GM23338 (cell line): ENCODE data around the gene MAST4. TPM values are rescaled to one million over a fixed set of nuclear protein-coding genes. Genes with fewer than 3 reads are reported as not detected.

ENCODE experiments used
- ATAC-seq: fragments of 200-7000 bp; cut with Tn5 transposase; 3 replicates; pipeline ENCODE4 v1.9.1; 2020
- DNase-seq: peaks from one replicate; pipeline ENCODE4 v3.0.0-alpha.2; 2015; ENCODE audit warnings: low spot score
- H2AFZ ChIP-seq: fragments of 200-600 bp; sonication (generic); 2 replicates; pipeline ENCODE4 v1.8.0; 2016; ENCODE audit warnings: antibody characterized with exemption, mild to moderate bottlenecking, moderate library complexity
- H3F3A ChIP-seq: fragments of 200-600 bp; sonication (generic); replicated peaks from 2 replicates; pipeline ENCODE4 v1.8.0; 2017; ENCODE audit warnings: antibody characterized with exemption, mixed run types, low read depth
- H3K27ac ChIP-seq: fragments of 200-600 bp; sonication (generic); 2 replicates; pipeline ENCODE4 v1.6.1; 2016; ENCODE audit warnings: low read depth
- H3K27me3 ChIP-seq: fragments of 200-600 bp; sonication (generic); 2 replicates; pipeline ENCODE4 v1.8.0; 2016; ENCODE audit warnings: mild to moderate bottlenecking, mixed run types, moderate library complexity; ENCODE audit not compliant: insufficient read depth
- H3K36me3 ChIP-seq: fragments of 200-600 bp; sonication (generic); 2 replicates; pipeline ENCODE4 v1.8.0; 2016; ENCODE audit warnings: mild to moderate bottlenecking; ENCODE audit not compliant: insufficient read depth
- H3K4me1 ChIP-seq: fragments of 200-600 bp; sonication (generic); 2 replicates; pipeline ENCODE4 v1.8.0; 2016; ENCODE audit warnings: mild to moderate bottlenecking, moderate library complexity; ENCODE audit not compliant: insufficient read depth
- H3K4me2 ChIP-seq: fragments of 200-600 bp; sonication (generic); 2 replicates; pipeline ENCODE4 v1.7.1; 2017; ENCODE audit warnings: mixed run types
- H3K4me3 ChIP-seq: fragments of 200-600 bp; sonication (generic); 2 replicates; pipeline ENCODE4 v1.6.1; 2016; ENCODE audit warnings: mixed run types
- H3K79me2 ChIP-seq: fragments of 200-600 bp; sonication (generic); replicated peaks from 2 replicates; pipeline ENCODE4 v1.8.0; 2017; ENCODE audit warnings: mild to moderate bottlenecking; ENCODE audit not compliant: insufficient read depth
- H3K9me2 ChIP-seq: fragments of 200-600 bp; sonication (generic); 2 replicates; pipeline ENCODE4 v1.8.0; 2017; ENCODE audit not compliant: insufficient read depth
- H4K20me1 ChIP-seq: fragments of 200-600 bp; sonication (generic); replicated peaks from 2 replicates; pipeline ENCODE4 v1.8.0; 2017; ENCODE audit warnings: mild to moderate bottlenecking; ENCODE audit not compliant: insufficient read depth
- H3K27ac Mint-ChIP-seq: 2 replicates; pipeline ENCODE4 v1.8.0; 2020; ENCODE audit warnings: inconsistent platforms, mild to moderate bottlenecking, moderate library complexity, mixed read lengths
- H3K27me3 Mint-ChIP-seq: 3 replicates; pipeline ENCODE4 v1.8.0; 2022; ENCODE audit warnings: low read depth, mild to moderate bottlenecking, moderate library complexity, mixed read lengths, inconsistent platforms; ENCODE audit not compliant: insufficient read depth, poor library complexity
- H3K36me3 Mint-ChIP-seq: 3 replicates; pipeline ENCODE4 v1.8.0; 2021; ENCODE audit warnings: low read depth, mild to moderate bottlenecking, inconsistent platforms, moderate library complexity, mixed read lengths
- H3K4me1 Mint-ChIP-seq: 3 replicates; pipeline ENCODE4 v1.8.0; 2020; ENCODE audit warnings: mild to moderate bottlenecking, inconsistent platforms, mixed read lengths
- H3K4me3 Mint-ChIP-seq: 3 replicates; pipeline ENCODE4 v1.8.0; 2021; ENCODE audit warnings: moderate library complexity, mild to moderate bottlenecking, inconsistent platforms, mixed read lengths
- H3K9me3 Mint-ChIP-seq: 3 replicates; pipeline ENCODE4 v1.8.0; 2020; ENCODE audit warnings: moderate library complexity, mild to moderate bottlenecking, inconsistent platforms, mixed read lengths
- CREB1 ChIP-seq: fragments of 250-450 bp; sonication (Bioruptor Pico); IDR thresholded peaks from 2 replicates; pipeline ENCODE4 v1.5.0; 2020; ENCODE audit warnings: low read depth, mild to moderate bottlenecking, moderate library complexity
- EZH2 ChIP-seq: fragments of 200-600 bp; sonication (generic); IDR thresholded peaks from one replicate; pipeline ENCODE4 v1.8.0; 2017; ENCODE audit warnings: antibody characterized with exemption, mild to moderate bottlenecking, low read depth; ENCODE audit not compliant: unreplicated experiment
- EZH2phosphoT487 ChIP-seq: fragments of 200-600 bp; sonication (generic); IDR thresholded peaks from one replicate; pipeline ENCODE4 v1.8.1; 2018; ENCODE audit warnings: antibody characterized with exemption; ENCODE audit not compliant: unreplicated experiment
- JUNB ChIP-seq: IDR thresholded peaks from one replicate; pipeline ENCODE4 v1.6.1; 2016; ENCODE audit warnings: antibody characterized with exemption; ENCODE audit not compliant: unreplicated experiment
- NANOG ChIP-seq: IDR thresholded peaks from 2 replicates; pipeline ENCODE4 v1.6.1; 2016; ENCODE audit warnings: antibody characterized with exemption, borderline replicate concordance
- POLR2AphosphoS5 ChIP-seq: IDR thresholded peaks from 2 replicates; pipeline ENCODE4 v1.6.1; 2016; ENCODE audit warnings: antibody characterized with exemption, low read depth
- ZNF114 ChIP-seq: fragments of 250-450 bp; sonication (Bioruptor Pico); IDR thresholded peaks from 2 replicates; pipeline ENCODE4 v1.5.0; 2020; ENCODE audit warnings: mild to moderate bottlenecking, moderate library complexity
- polyA plus RNA-seq: library from polyadenylated mRNA; unstranded; fragments of >200 nt; fragmentation: Nextera tagmentation; extraction: Ambion mirVana; gene quantifications from 2 replicates; pipeline ENCODE4 v1.2.1, GENCODE V29; 2016
- total RNA-seq: library from RNA; depleted of rRNA; stranded (reverse); fragments of >200 nt; shearing (Covaris generic); gene quantifications from 2 replicates; pipeline ENCODE4 v1.2.3, GENCODE V29; 2014
- TF ChIP-seq, protein P1 (sequence below): IDR thresholded peaks from one replicate; pipeline ENCODE4 v1.6.1; 2018; ENCODE audit warnings: antibody characterized with exemption; ENCODE audit not compliant: unreplicated experiment
- TF ChIP-seq, protein P2 (sequence below): IDR thresholded peaks from 2 replicates; pipeline ENCODE4 v1.6.1; 2016; ENCODE audit warnings: antibody characterized with exemption
- TF ChIP-seq, protein P3 (sequence below): fragments of 250-450 bp; sonication (Bioruptor Pico); IDR thresholded peaks from 2 replicates; pipeline ENCODE4 v1.5.0; 2020; ENCODE audit warnings: mild to moderate bottlenecking, moderate library complexity
- TF ChIP-seq, protein P4 (sequence below), 2 experiments: fragments of 200-600 bp in 1 of 2; sonication (generic) in 1 of 2; conservative IDR thresholded peaks; 2 replicates each; pipeline versions ENCODE4 v1.5.1 to v1.6.1; 2016 to 2017; ENCODE audit warnings: antibody characterized with exemption in 2 of 2, low read depth in 2 of 2, mild to moderate bottlenecking in 2 of 2, moderate library complexity in 1 of 2

MAST4 gene
- total and polyA plus RNA-seq, 2 experiments from 2014 or later: 3.6 to 8.5 TPM

DNA sequence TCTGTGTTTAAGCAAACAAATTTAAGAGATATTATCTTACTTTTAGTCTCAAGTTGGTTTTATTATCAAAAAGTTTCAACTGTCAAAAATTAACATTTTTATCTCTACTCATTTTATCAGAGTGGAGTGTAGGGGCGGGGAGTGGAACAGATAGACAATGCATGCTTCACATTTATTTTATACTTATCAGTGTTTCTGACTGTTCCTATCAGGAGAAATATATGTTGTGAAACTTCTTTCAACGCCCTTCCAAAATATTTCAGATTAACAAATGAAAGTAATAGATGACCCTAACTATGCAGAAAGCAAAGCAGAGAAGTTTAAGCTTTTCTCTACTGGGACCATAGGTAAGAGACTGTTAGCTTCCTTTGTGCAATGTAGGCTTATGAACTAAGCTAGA is 44.9 kb upstream of the MAST4 start (continued):
- TF ChIP-seq, protein P1, sequence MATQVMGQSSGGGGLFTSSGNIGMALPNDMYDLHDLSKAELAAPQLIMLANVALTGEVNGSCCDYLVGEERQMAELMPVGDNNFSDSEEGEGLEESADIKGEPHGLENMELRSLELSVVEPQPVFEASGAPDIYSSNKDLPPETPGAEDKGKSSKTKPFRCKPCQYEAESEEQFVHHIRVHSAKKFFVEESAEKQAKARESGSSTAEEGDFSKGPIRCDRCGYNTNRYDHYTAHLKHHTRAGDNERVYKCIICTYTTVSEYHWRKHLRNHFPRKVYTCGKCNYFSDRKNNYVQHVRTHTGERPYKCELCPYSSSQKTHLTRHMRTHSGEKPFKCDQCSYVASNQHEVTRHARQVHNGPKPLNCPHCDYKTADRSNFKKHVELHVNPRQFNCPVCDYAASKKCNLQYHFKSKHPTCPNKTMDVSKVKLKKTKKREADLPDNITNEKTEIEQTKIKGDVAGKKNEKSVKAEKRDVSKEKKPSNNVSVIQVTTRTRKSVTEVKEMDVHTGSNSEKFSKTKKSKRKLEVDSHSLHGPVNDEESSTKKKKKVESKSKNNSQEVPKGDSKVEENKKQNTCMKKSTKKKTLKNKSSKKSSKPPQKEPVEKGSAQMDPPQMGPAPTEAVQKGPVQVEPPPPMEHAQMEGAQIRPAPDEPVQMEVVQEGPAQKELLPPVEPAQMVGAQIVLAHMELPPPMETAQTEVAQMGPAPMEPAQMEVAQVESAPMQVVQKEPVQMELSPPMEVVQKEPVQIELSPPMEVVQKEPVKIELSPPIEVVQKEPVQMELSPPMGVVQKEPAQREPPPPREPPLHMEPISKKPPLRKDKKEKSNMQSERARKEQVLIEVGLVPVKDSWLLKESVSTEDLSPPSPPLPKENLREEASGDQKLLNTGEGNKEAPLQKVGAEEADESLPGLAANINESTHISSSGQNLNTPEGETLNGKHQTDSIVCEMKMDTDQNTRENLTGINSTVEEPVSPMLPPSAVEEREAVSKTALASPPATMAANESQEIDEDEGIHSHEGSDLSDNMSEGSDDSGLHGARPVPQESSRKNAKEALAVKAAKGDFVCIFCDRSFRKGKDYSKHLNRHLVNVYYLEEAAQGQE: no peak
- TF ChIP-seq JUNB (no peak), NANOG (no peak), EZH2phosphoT487 (no peak), CREB1 (CRISPR knock-in tag) (no peak)
- TF ChIP-seq, protein P2, sequence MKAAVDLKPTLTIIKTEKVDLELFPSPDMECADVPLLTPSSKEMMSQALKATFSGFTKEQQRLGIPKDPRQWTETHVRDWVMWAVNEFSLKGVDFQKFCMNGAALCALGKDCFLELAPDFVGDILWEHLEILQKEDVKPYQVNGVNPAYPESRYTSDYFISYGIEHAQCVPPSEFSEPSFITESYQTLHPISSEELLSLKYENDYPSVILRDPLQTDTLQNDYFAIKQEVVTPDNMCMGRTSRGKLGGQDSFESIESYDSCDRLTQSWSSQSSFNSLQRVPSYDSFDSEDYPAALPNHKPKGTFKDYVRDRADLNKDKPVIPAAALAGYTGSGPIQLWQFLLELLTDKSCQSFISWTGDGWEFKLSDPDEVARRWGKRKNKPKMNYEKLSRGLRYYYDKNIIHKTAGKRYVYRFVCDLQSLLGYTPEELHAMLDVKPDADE: no peak

DNA sequence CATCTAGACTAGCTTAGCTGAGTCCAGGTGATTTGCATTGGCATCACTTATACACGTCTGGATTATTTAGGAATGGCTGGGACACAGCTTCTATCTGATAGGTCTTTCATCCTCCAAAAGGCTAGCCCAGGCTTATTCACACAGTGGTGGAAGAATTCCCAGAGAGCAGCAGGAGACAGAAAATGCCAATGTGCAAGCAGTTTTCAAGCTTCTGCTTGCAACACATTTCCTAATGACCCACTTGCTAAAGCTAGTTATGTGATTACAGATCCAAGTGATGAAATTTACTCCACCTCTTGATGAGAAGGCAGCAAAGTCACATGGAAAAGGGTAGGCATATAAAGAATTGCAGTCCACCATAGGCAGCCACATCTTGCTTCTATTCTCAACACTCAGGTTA is 44.2 kb upstream of the MAST4 start:
- Mint-ChIP-seq H3K4me1 (no peaks in the 10 kb centered on the region), H3K36me3 (peaks cover 3% of the 10 kb centered on the region; the same call in 2 of the 3 replicates), H3K9me3 (peaks cover 24% of the 10 kb centered on the region), H3K27ac (no peak overlapping the region), H3K27me3 (peaks cover 2% of the 10 kb centered on the region), H3K4me3 (no peak overlapping the region)
- Histone ChIP-seq H3K79me2 (no peaks in the 10 kb centered on the region), H3K4me2 (no peak overlapping the region), H4K20me1 (no peaks in the 10 kb centered on the region), H3K27ac (no peak overlapping the region), H2AFZ (no peak overlapping the region), H3K9me2 (no peaks in the 10 kb centered on the region), H3K27me3 (no peaks in the 10 kb centered on the region), H3K4me1 (no peaks in the 10 kb centered on the region), H3K4me3 (no peak overlapping the region), H3K36me3 (0 out of 2 replicates have a peak, but pooled peaks cover 7% of the 10 kb centered on the region), H3F3A (no peaks in the 10 kb centered on the region)
- DNase-seq: no peak
- no peak for ATAC-seq
- TF ChIP-seq, protein P3, sequence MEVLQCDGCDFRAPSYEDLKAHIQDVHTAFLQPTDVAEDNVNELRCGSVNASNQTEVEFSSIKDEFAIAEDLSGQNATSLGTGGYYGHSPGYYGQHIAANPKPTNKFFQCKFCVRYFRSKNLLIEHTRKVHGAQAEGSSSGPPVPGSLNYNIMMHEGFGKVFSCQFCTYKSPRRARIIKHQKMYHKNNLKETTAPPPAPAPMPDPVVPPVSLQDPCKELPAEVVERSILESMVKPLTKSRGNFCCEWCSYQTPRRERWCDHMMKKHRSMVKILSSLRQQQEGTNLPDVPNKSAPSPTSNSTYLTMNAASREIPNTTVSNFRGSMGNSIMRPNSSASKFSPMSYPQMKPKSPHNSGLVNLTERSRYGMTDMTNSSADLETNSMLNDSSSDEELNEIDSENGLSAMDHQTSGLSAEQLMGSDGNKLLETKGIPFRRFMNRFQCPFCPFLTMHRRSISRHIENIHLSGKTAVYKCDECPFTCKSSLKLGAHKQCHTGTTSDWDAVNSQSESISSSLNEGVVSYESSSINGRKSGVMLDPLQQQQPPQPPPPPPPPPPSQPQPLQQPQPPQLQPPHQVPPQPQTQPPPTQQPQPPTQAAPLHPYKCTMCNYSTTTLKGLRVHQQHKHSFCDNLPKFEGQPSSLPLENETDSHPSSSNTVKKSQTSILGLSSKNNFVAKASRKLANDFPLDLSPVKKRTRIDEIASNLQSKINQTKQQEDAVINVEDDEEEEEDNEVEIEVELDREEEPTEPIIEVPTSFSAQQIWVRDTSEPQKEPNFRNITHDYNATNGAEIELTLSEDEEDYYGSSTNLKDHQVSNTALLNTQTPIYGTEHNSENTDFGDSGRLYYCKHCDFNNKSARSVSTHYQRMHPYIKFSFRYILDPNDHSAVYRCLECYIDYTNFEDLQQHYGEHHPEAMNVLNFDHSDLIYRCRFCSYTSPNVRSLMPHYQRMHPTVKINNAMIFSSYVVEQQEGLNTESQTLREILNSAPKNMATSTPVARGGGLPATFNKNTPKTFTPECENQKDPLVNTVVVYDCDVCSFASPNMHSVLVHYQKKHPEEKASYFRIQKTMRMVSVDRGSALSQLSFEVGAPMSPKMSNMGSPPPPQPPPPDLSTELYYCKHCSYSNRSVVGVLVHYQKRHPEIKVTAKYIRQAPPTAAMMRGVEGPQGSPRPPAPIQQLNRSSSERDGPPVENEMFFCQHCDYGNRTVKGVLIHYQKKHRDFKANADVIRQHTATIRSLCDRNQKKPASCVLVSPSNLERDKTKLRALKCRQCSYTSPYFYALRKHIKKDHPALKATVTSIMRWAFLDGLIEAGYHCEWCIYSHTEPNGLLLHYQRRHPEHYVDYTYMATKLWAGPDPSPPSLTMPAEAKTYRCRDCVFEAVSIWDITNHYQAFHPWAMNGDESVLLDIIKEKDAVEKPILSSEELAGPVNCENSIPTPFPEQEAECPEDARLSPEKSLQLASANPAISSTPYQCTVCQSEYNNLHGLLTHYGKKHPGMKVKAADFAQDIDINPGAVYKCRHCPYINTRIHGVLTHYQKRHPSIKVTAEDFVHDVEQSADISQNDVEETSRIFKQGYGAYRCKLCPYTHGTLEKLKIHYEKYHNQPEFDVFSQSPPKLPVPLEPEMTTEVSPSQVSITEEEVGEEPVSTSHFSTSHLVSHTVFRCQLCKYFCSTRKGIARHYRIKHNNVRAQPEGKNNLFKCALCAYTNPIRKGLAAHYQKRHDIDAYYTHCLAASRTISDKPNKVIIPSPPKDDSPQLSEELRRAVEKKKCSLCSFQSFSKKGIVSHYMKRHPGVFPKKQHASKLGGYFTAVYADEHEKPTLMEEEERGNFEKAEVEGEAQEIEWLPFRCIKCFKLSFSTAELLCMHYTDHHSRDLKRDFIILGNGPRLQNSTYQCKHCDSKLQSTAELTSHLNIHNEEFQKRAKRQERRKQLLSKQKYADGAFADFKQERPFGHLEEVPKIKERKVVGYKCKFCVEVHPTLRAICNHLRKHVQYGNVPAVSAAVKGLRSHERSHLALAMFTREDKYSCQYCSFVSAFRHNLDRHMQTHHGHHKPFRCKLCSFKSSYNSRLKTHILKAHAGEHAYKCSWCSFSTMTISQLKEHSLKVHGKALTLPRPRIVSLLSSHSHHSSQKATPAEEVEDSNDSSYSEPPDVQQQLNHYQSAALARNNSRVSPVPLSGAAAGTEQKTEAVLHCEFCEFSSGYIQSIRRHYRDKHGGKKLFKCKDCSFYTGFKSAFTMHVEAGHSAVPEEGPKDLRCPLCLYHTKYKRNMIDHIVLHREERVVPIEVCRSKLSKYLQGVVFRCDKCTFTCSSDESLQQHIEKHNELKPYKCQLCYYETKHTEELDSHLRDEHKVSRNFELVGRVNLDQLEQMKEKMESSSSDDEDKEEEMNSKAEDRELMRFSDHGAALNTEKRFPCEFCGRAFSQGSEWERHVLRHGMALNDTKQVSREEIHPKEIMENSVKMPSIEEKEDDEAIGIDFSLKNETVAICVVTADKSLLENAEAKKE (CRISPR knock-in tag): no peak
- TF ChIP-seq EZH2: no peak
- TF ChIP-seq JUNB: no peak
- TF ChIP-seq EZH2phosphoT487: no peak
- no peak for TF ChIP-seq POLR2AphosphoS5
- TF ChIP-seq, protein P4, sequence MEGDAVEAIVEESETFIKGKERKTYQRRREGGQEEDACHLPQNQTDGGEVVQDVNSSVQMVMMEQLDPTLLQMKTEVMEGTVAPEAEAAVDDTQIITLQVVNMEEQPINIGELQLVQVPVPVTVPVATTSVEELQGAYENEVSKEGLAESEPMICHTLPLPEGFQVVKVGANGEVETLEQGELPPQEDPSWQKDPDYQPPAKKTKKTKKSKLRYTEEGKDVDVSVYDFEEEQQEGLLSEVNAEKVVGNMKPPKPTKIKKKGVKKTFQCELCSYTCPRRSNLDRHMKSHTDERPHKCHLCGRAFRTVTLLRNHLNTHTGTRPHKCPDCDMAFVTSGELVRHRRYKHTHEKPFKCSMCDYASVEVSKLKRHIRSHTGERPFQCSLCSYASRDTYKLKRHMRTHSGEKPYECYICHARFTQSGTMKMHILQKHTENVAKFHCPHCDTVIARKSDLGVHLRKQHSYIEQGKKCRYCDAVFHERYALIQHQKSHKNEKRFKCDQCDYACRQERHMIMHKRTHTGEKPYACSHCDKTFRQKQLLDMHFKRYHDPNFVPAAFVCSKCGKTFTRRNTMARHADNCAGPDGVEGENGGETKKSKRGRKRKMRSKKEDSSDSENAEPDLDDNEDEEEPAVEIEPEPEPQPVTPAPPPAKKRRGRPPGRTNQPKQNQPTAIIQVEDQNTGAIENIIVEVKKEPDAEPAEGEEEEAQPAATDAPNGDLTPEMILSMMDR (conservative IDR thresholded peaks at IDR 0.05; ENCODE audit: low read depth in 2 of 2): no peak
- no peak for TF ChIP-seq ZNF114 (CRISPR knock-in tag)
